ENCODE measurements around the gene TBC1D5.

TBC1D5 gene

DNA sequence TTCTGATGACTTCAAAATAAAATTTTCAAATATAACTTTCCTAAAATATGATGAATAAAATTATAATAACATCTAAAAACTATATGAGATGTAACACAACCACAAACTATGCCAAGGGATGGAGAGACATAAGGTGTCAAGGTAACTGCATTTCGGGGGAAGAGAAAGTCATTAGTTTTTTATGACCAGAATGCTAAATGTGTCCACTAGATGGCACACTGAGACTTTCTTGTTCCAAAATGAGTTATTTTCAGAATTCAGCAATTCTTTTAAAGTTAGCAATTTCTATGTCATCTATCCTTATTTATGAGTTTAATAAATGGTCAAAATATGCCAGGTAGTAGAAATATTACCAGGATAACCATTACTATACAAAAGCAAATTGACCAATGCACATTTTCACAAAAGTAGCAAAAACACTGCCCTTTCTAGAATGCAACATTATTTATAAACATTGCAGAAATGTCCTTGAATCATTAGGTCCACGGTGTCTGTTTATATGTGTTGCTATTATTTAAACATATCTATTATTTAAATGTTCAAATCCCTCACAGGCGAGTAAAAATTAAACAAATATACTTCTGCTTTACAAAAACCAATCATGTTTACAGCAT, 483.5 kb downstream of the TBC1D5 start:
- peak; percentile 42 for DNase-seq
- in situ Hi-C loops (cut with HindIII; ENCODE audit: low pct_ligation_motif_present, low pct_unique_long_range_greater_than_20kb, low sequenced_read_pairs): no loop called here

DNA sequence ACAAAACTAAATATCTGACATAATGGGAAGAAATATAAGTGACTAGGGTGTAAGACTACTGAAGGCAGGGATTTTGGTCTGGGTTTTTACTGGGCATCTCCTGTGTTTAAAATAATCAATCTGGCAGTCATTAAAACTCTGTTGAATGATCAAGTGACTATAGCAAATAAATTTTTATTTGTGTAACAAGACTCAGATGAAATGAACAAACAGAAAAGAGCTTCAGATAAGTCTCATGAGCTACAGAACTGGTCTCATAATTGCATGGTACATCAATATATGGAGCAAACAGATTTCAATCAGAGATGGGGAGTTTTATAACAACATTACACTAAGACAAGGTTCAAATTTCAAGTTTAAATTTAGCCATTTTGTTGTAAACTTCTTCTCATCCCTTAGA, 485.2 kb downstream of the TBC1D5 start:
- in situ Hi-C loops (cut with HindIII; ENCODE audit: low pct_ligation_motif_present, low pct_unique_long_range_greater_than_20kb, low sequenced_read_pairs): no loop called here
- DNase-seq: no peak

GRCh38 chr3:17243621-17244020, 498.8 kb downstream of the TBC1D5 start:
- DNase-seq: no peak
- in situ Hi-C loops (cut with HindIII; ENCODE audit: low pct_ligation_motif_present, low pct_unique_long_range_greater_than_20kb, low sequenced_read_pairs): no loop called here

GRCh38 chr3:17239417-17239816, 503.0 kb downstream of the TBC1D5 start:
- in situ Hi-C loops (cut with HindIII; ENCODE audit: low pct_ligation_motif_present, low pct_unique_long_range_greater_than_20kb, low sequenced_read_pairs): no loop called here
- no peak for DNase-seq

DNA sequence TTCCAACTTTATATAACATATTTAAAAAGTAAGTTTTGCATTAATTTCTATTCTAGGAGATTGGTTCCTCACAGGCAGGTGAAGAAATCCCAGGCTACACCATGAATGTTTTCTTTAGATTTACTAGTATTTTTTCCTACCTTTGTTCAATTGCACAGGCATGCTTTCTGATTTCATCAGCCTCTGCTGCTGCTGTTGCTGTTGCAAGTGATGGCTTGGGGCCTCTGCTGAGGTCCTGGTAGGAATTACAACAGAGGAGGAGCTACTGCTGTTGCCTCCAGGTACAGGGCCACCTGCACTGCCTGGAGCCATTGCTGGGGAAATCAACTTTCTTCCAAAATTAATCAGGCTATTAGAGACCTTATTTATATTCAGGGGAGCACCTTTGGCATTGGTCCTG, 504.4 kb downstream of the TBC1D5 start:
- in situ Hi-C loops (cut with HindIII; ENCODE audit: low pct_ligation_motif_present, low pct_unique_long_range_greater_than_20kb, low sequenced_read_pairs): no loop called here

DNA sequence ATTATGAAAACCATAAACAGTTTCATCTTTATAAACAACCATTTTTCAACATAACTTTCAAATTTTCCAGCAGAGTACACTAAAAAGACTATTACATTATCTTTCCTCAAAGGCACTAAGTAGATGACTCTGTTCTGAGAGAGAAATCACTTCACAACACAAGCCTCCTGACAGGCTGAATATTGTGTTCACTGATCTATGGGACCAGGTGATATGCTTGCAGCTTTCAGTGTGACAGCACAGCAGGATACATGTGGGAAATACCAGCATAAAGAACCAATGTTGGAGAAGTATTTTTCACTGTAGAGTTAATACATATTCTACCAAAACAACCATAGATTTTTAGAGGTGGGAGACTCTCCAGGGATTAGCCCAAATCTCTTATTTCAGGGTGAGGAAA, 507.1 kb downstream of the TBC1D5 start:
- no peak for DNase-seq
- in situ Hi-C loops (cut with HindIII; ENCODE audit: low pct_ligation_motif_present, low pct_unique_long_range_greater_than_20kb, low sequenced_read_pairs): no loop called here

More for the DNA sequence above, 504.4 kb downstream of the TBC1D5 start:
- no peak for DNase-seq

GRCh38 chr3:17234382-17234781, 508.0 kb downstream of the TBC1D5 start:
- in situ Hi-C loops (cut with HindIII; ENCODE audit: low pct_ligation_motif_present, low pct_unique_long_range_greater_than_20kb, low sequenced_read_pairs): no loop called here
- no peak for DNase-seq

DNA sequence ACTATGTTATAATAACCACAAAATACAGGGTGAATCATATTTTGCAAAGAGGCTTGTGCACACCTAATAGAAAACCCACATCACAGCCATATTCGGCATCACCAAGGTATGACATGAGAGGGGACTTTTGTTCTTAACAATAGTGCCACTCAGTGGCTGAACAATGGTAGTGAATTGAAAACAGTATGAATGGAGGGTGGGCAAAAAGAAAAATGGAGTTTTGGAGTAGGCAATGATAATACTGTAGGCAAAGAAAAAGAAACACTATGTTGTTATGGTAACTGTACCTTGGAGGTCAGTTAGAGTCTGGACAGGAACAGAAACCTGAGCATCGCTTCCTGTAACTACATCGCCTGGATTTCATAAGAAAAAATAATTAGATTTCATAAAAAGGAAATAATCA, 509.0 kb downstream of the TBC1D5 start:
- in situ Hi-C loops (cut with HindIII; ENCODE audit: low pct_ligation_motif_present, low pct_unique_long_range_greater_than_20kb, low sequenced_read_pairs): no loop called here

DNA sequence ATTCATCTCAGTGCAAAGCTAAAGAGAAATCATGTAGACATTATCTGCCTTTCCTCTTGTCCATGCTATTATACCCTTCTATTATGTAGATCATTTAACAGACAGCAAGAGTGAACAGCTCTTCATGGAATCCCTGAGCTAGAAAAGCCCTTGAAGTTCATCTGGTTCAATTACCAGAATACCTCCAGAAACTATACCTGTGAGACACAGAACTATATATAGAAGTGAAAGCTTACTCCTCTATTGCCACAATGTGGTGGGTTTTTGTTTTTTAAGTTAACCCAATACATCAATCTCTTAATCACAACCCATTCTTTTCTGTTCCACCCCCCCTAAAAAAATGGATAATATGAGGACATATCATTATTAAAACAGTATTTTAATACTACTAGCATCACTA, 510.0 kb downstream of the TBC1D5 start:
- in situ Hi-C loops (cut with HindIII; ENCODE audit: low pct_ligation_motif_present, low pct_unique_long_range_greater_than_20kb, low sequenced_read_pairs): no loop called here
- no peak for DNase-seq

More for the DNA sequence above, 509.0 kb downstream of the TBC1D5 start:
- peak; percentile 59 for DNase-seq

- in situ Hi-C loops (cut with HindIII; ENCODE audit: low pct_ligation_motif_present, low pct_unique_long_range_greater_than_20kb, low sequenced_read_pairs): no loop called here
- DNase-seq: no peak
These were observed 510.7 kb downstream of the TBC1D5 start for GRCh38 chr3:17231537-17232261.

- in situ Hi-C loops (cut with HindIII; ENCODE audit: low pct_ligation_motif_present, low pct_unique_long_range_greater_than_20kb, low sequenced_read_pairs): no loop called here
These were observed 515.0 kb downstream of the TBC1D5 start for GRCh38 chr3:17227472-17227871.

GRCh38 chr3:17221529-17221928, 520.9 kb downstream of the TBC1D5 start:
- no peak for DNase-seq
- in situ Hi-C loops (cut with HindIII; ENCODE audit: low pct_ligation_motif_present, low pct_unique_long_range_greater_than_20kb, low sequenced_read_pairs): no loop called here

More at GRCh38 chr3:17227472-17227871, 515.0 kb downstream of the TBC1D5 start:
- DNase-seq: no peak

DNA sequence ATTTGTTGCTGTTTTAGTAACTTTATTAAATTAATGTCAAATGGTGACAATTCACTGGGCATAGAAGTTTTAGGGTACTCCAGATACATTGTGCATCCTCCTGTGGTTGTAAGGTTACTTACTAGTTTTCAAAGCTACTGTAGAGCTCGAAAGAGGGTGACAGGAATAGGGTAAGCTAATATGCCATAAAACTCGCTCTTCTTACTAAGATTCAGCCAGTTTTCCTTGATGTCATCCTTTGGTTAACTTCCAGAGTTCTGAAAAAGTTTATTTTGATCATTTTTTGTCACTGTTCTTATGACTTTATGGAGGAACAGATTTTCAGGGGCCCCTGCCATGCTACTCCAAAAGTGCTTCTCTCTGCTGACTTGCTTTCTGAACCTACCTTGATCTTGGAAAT, 522.8 kb downstream of the TBC1D5 start:
- in situ Hi-C loops (cut with HindIII; ENCODE audit: low pct_ligation_motif_present, low pct_unique_long_range_greater_than_20kb, low sequenced_read_pairs): no loop called here
- DNase-seq: no peak

- in situ Hi-C loops (cut with HindIII; ENCODE audit: low pct_ligation_motif_present, low pct_unique_long_range_greater_than_20kb, low sequenced_read_pairs): no loop called here
These were observed 523.8 kb downstream of the TBC1D5 start for GRCh38 chr3:17218587-17218986.

DNA sequence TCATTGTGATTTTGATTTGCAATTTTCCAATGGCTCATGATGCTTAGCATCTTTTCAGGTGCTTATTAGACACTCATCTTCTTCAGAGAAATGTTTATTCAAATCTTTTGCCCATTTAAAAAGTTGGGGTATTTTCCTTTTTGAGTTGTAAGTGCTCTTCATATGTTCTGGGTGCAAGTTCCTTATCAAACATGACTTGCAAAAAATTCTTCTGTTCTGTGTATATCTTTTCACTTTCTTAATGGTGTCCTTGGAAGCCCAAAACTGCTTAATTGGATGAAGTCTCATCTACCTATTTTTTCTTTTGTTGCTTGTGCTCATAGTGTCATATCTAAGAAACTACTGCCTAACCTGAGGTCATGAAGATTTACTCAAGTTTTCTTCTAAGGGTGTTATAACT, 524.8 kb downstream of the TBC1D5 start:
- no peak for DNase-seq
- in situ Hi-C loops (cut with HindIII; ENCODE audit: low pct_ligation_motif_present, low pct_unique_long_range_greater_than_20kb, low sequenced_read_pairs): no loop called here

More at GRCh38 chr3:17218587-17218986, 523.8 kb downstream of the TBC1D5 start:
- no peak for DNase-seq

GRCh38 chr3:17213102-17213501, 529.3 kb downstream of the TBC1D5 start:
- DNase-seq: no peak
- in situ Hi-C loops (cut with HindIII; ENCODE audit: low pct_ligation_motif_present, low pct_unique_long_range_greater_than_20kb, low sequenced_read_pairs): no loop called here

DNA sequence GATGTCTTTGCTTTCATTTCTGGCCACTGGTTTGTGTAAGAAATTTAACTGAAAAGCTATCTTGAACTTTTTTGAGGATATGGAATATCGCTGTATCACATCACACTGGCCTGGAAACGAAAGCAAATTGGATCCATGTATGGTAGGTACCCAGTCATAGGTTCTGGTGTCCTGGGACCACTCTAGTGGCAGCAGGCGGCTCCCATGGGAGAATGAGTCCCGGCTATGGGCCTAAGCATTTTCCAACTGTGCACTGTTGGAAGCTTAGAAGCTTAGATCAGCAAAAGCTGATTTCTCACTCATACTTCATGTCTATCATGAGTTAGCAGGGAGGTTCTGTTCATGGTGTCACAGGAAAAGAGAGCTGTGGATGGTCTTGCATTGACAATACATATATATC, 534.5 kb downstream of the TBC1D5 start:
- no peak for DNase-seq
- in situ Hi-C loops (cut with HindIII; ENCODE audit: low pct_ligation_motif_present, low pct_unique_long_range_greater_than_20kb, low sequenced_read_pairs): no loop called here

GRCh38 chr3:17207019-17207418, 535.4 kb downstream of the TBC1D5 start:
- in situ Hi-C loops (cut with HindIII; ENCODE audit: low pct_ligation_motif_present, low pct_unique_long_range_greater_than_20kb, low sequenced_read_pairs): no loop called here
- DNase-seq: no peak

DNA sequence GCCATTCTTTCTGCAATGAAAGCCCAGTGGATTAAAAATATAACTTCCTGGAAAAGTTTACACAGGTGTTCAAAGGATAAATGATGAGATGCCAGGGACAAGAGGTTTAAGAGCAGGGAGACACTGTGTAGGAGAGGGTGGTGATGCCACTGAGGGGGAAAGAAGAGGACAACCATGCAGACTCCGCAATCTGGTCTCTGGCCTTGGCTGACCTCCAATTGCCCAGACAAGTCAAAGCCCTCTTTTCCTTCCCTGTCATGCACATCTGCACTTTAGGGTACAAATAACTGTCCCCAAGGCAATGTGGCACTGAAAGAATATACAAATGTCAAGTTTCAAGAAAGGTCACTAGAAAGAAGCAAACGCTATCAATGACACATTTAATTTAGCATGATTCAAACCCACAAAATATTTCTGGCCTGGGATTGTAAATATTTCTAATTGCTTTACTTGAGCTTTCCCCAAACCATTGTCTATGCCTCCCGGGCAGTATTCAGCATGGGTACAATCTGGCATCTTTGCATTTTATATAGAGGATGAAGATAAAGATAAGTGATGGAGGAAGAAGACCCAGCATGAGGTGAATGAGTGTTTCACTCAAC, 538.3 kb downstream of the TBC1D5 start:
- no peak for DNase-seq
- in situ Hi-C loops (cut with HindIII; ENCODE audit: low pct_ligation_motif_present, low pct_unique_long_range_greater_than_20kb, low sequenced_read_pairs): no loop called here

GRCh38 chr3:17201538-17201937, 540.9 kb downstream of the TBC1D5 start:
- in situ Hi-C loops (cut with HindIII; ENCODE audit: low pct_ligation_motif_present, low pct_unique_long_range_greater_than_20kb, low sequenced_read_pairs): no loop called here

More at GRCh38 chr3:17201538-17201937, 540.9 kb downstream of the TBC1D5 start:
- no peak for DNase-seq
